HL-60/S4 treated with retinoic acid at 250 ng/mL for 4 days and 3 days (cell line): ENCODE data around the gene SRPK1.
"Not testable (repeated sequence)": the region's sequence is repeated elsewhere in the genome, so short reads cannot be mapped to it uniquely, and the experiment has no call there.

Source experiments
- in situ Hi-C: fragments of 300-500 bp; cut with MboI; formaldehyde crosslinking; loops from 2 replicates; pipeline ENCODE4 v1.7.0; 2022; ENCODE audit warnings: low sequenced_read_pairs

SRPK1 gene

GRCh38 chr6:35920793-35921732, at the start of gene SRPK1:
Gene SRPK1 (minus strand): TSS chr6:35921098. CDS start chr6:35921056, 42 bp downstream.
- in situ Hi-C loops, result no loop called here

GRCh38 chr6:35970181-35970580, 49.3 kb upstream of the SRPK1 start:
- in situ Hi-C loops, result no loop called here

GRCh38 chr6:35969646-35970045, 48.7 kb upstream of the SRPK1 start:
- in situ Hi-C loops, result no loop called here

GRCh38 chr6:35968821-35969220, 47.9 kb upstream of the SRPK1 start:
- in situ Hi-C loops, result no loop called here

- in situ Hi-C loops, result no loop called here
Measured at GRCh38 chr6:35967076-35967774, 46.3 kb upstream of the SRPK1 start.

- in situ Hi-C loops, result no loop called here
Measured at GRCh38 chr6:35962779-35963560, 42.1 kb upstream of the SRPK1 start.

- in situ Hi-C loops, result no loop called here
Measured at GRCh38 chr6:35960187-35960586, 39.3 kb upstream of the SRPK1 start.

- in situ Hi-C loops, result no loop called here
Measured at GRCh38 chr6:35955970-35956369, 35.1 kb upstream of the SRPK1 start.

- in situ Hi-C loops, result no loop called here
Measured at GRCh38 chr6:35955521-35955920, 34.6 kb upstream of the SRPK1 start.

GRCh38 chr6:35955071-35955470, 34.2 kb upstream of the SRPK1 start:
- in situ Hi-C loops, result no loop called here

GRCh38 chr6:35954333-35954732, 33.4 kb upstream of the SRPK1 start:
- in situ Hi-C loops, result no loop called here

GRCh38 chr6:35948725-35949124, 27.8 kb upstream of the SRPK1 start:
- in situ Hi-C loops, result no loop called here

GRCh38 chr6:35945650-35946025, 24.7 kb upstream of the SRPK1 start:
- in situ Hi-C loops, result no loop called here

GRCh38 chr6:35943390-35943789, 22.5 kb upstream of the SRPK1 start:
- in situ Hi-C loops, result no loop called here

- in situ Hi-C loops, result no loop called here
Measured at GRCh38 chr6:35942355-35942754, 21.5 kb upstream of the SRPK1 start.

GRCh38 chr6:35941170-35941569, 20.3 kb upstream of the SRPK1 start:
- in situ Hi-C loops, result not testable (repeated sequence)

GRCh38 chr6:35940014-35940413, 19.1 kb upstream of the SRPK1 start:
- in situ Hi-C loops, result not testable (repeated sequence)

- in situ Hi-C loops, result not testable (repeated sequence)
Measured at GRCh38 chr6:35939259-35939658, 18.4 kb upstream of the SRPK1 start.

GRCh38 chr6:35936681-35937359, 15.9 kb upstream of the SRPK1 start:
- in situ Hi-C loops, result no loop called here

- in situ Hi-C loops, result no loop called here
Measured at GRCh38 chr6:35935469-35935868, 14.6 kb upstream of the SRPK1 start.

- in situ Hi-C loops, result no loop called here
Measured at GRCh38 chr6:35933844-35934243, 12.9 kb upstream of the SRPK1 start.
